ENCODE measurements around the gene KDM4F. TPM values are rescaled to one million over a fixed set of nuclear protein-coding genes. Genes with fewer than 3 reads are reported as not detected.
A peak's percentile ranks its signal among the peaks of the same experiment; 100 is the strongest.

The KDM4F gene
- total and polyA plus RNA-seq, 4 donors: not detected

- TF ChIP-seq TAF1 (conservative IDR thresholded peaks at IDR 0.05) (no peak), HNF4A (conservative IDR thresholded peaks at IDR 0.05) (no peak), HNF4G (IDR thresholded peaks at IDR 0.05) (no peak), MAX (IDR thresholded peaks at IDR 0.05) (no peak), ATF3 (IDR thresholded peaks at IDR 0.05) (no peak), JUND (IDR thresholded peaks at IDR 0.05) (no peak), EGR1 (IDR thresholded peaks at IDR 0.05; ENCODE audit: low read depth in 2 of 2) (no peak)
- Histone ChIP-seq H3K4me3 (ENCODE audit: low read depth in 1 of 3, low read length in 3 of 3) (peak overlapping the region; percentile 91 to 98 (median 94)), H3K9me3 (ENCODE audit: control insufficient read depth in 4 of 4, low read length in 3 of 4) (no peaks in the 10 kb centered on the region), H3K36me3 (ENCODE audit: control insufficient read depth in 4 of 4, insufficient read depth in 3 of 4, low read depth in 1 of 4, low read length in 3 of 4) (peaks cover 0 to 2% (median 0%) of the 10 kb centered on the region in 4 donors), H3K27ac (ENCODE audit: low read depth in 1 of 2, low read length in 2 of 2) (peak overlapping the region; percentile 95 to 97), H3K4me1 (ENCODE audit: control insufficient read depth in 4 of 4, insufficient read depth in 4 of 4, low read length in 3 of 4) (peaks cover 0 to 18% (median 13%) of the 10 kb centered on the region in 4 donors), H3K9ac (ENCODE audit: low read depth in 1 of 2, low read length in 2 of 2) (peak overlapping the region; percentile 95 to 96), H3K27me3 (ENCODE audit: control insufficient read depth in 4 of 4, insufficient read depth in 4 of 4, low read length in 3 of 4) (no peaks in the 10 kb centered on the region)
- under 1% methylated on average over 16 of the region's 16 CpGs for WGBS
- DNase-seq (ENCODE audit: low spot score): no peak
These were observed 18.6 kb downstream of the KDM4F start for GRCh38 chr11:95067841-95068219.

- Histone ChIP-seq H3K27me3 (ENCODE audit: control insufficient read depth in 4 of 4, insufficient read depth in 4 of 4, low read length in 3 of 4) (no peaks in the 10 kb centered on the region), H3K4me1 (ENCODE audit: control insufficient read depth in 4 of 4, insufficient read depth in 4 of 4, low read length in 3 of 4) (peaks cover 0 to 18% (median 13%) of the 10 kb centered on the region in 4 donors), H3K4me3 (ENCODE audit: low read depth in 1 of 3, low read length in 3 of 3) (peak overlapping the region; percentile 91 to 98 (median 94)), H3K27ac (ENCODE audit: low read depth in 1 of 2, low read length in 2 of 2) (peak overlapping the region; percentile 95 to 97), H3K9ac (ENCODE audit: low read depth in 1 of 2, low read length in 2 of 2) (peak overlapping the region; percentile 95 to 96), H3K9me3 (ENCODE audit: control insufficient read depth in 4 of 4, low read length in 3 of 4) (no peaks in the 10 kb centered on the region), H3K36me3 (ENCODE audit: control insufficient read depth in 4 of 4, insufficient read depth in 3 of 4, low read depth in 1 of 4, low read length in 3 of 4) (peaks cover 0 to 2% (median 0%) of the 10 kb centered on the region in 4 donors)
- peak; percentile 78 for DNase-seq (ENCODE audit: low spot score)
- TF ChIP-seq MAX (IDR thresholded peaks at IDR 0.05) (peak; percentile 92), RXRA (IDR thresholded peaks at IDR 0.05) (peak; percentile 23 to 44), HNF4A (conservative IDR thresholded peaks at IDR 0.05) (peak; percentile 29 to 38), JUND (IDR thresholded peaks at IDR 0.05) (peak in 1 of 2 donors; percentile 34), ZBTB33 (IDR thresholded peaks at IDR 0.05) (peak; percentile 66), FOXA2 (IDR thresholded peaks at IDR 0.05) (peak; percentile 58), YY1 (IDR thresholded peaks at IDR 0.05) (peak; percentile 97), CTCF (IDR thresholded peaks at IDR 0.05; ENCODE audit: low read depth, low read length, missing input control) (no peak), SP1 (IDR thresholded peaks at IDR 0.05) (peak; percentile 76), REST (IDR thresholded peaks at IDR 0.05) (peak; percentile 89), HNF4G (IDR thresholded peaks at IDR 0.05) (no peak), GABPA (IDR thresholded peaks at IDR 0.05 in 1 of 2, conservative IDR thresholded peaks at IDR 0.05 in 1 of 2) (peak; percentile 11 to 80), EGR1 (IDR thresholded peaks at IDR 0.05; ENCODE audit: low read depth in 2 of 2) (no peak), TAF1 (conservative IDR thresholded peaks at IDR 0.05) (peak; percentile 96), FOXA1 (IDR thresholded peaks at IDR 0.05) (no peak), ATF3 (IDR thresholded peaks at IDR 0.05) (no peak), RAD21 (IDR thresholded peaks at IDR 0.05) (peak; percentile 34 to 37), NR2F2 (IDR thresholded peaks at IDR 0.05) (peak; percentile 31)
- WGBS: 2% methylated on average over 5 of the region's 5 CpGs
These were observed 19.3 kb downstream of the KDM4F start for GRCh38 chr11:95068549-95068948.
